ENCODE data around the gene HSPA1B.
"Not testable (repeated sequence)": the region's sequence is repeated elsewhere in the genome, so short reads cannot be mapped to it uniquely, and the experiment has no call there.

HSPA1B gene

GRCh38 chr6:31827286-31828079 lies at the start of gene HSPA1B:
HSPA1B (plus strand) TSS chr6:31827738; CDS start chr6:31827951, 213 bp downstream.
- peak; percentile 96 for DNase-seq

- DNase-seq: no peak
Measured at GRCh38 chr6:31778193-31778592, 49.3 kb upstream of the HSPA1B start.

- DNase-seq: no peak
Measured at GRCh38 chr6:31778999-31779885, 48.3 kb upstream of the HSPA1B start.

- no peak for DNase-seq
Measured at GRCh38 chr6:31779908-31780307, 47.6 kb upstream of the HSPA1B start.

- DNase-seq: no peak
Measured at GRCh38 chr6:31780507-31781243, 46.9 kb upstream of the HSPA1B start.

- DNase-seq: no peak
Measured at GRCh38 chr6:31781244-31782125, 46.1 kb upstream of the HSPA1B start.

GRCh38 chr6:31782126-31782855 lies 45.2 kb upstream of the HSPA1B start:
- no peak for DNase-seq

- DNase-seq: no peak
Measured at GRCh38 chr6:31784098-31784925, 43.2 kb upstream of the HSPA1B start.

GRCh38 chr6:31785475-31785874 lies 42.1 kb upstream of the HSPA1B start:
- no peak for DNase-seq

GRCh38 chr6:31791324-31792089 lies 36.0 kb upstream of the HSPA1B start:
- DNase-seq: peak; percentile 61

GRCh38 chr6:31792090-31792374 lies 35.5 kb upstream of the HSPA1B start:
- DNase-seq: no peak

GRCh38 chr6:31792761-31793171 lies 34.8 kb upstream of the HSPA1B start:
- DNase-seq: no peak

- not testable (repeated sequence) for DNase-seq
Measured at GRCh38 chr6:31793927-31794245, 33.7 kb upstream of the HSPA1B start.

GRCh38 chr6:31794294-31794865 lies 33.2 kb upstream of the HSPA1B start:
- no peak for DNase-seq

- no peak for DNase-seq
Measured at GRCh38 chr6:31794866-31795615, 32.5 kb upstream of the HSPA1B start.

- peak; percentile 90 for DNase-seq
Measured at GRCh38 chr6:31795616-31796298, 31.8 kb upstream of the HSPA1B start, which contains the start of gene VARS1. VARS1 (minus strand) TSS chr6:31795752; CDS start chr6:31795217, 535 bp downstream.

- DNase-seq: no peak
Measured at GRCh38 chr6:31796993-31797385, 30.5 kb upstream of the HSPA1B start.

- DNase-seq: no peak
Measured at GRCh38 chr6:31797588-31797987, 29.9 kb upstream of the HSPA1B start.
